GM10248 (cell line): ENCODE measurements around the gene AKAP1.
A peak's percentile ranks its signal among the peaks of the same experiment; 100 is the strongest.

Source experiments
- CTCF ChIA-PET: fragments of 300-600 bp; sonication (Branson Sonifier 250); formaldehyde crosslinking; extraction: SDS; loops from one replicate; lab custom pipeline; 2021; ENCODE audit warnings: antibody characterized with exemption; lab: Yijun Ruan, JAX
- POLR2A ChIA-PET: fragments of 350-650 bp; sonication (Branson Sonifier 250); formaldehyde crosslinking; extraction: SDS; loops from one replicate; lab custom pipeline; 2020; ENCODE audit warnings: antibody characterized with exemption; lab: Yijun Ruan, JAX
- DNase-seq: peaks from one replicate; pipeline ENCODE4 v3.0.0; 2012; ENCODE audit errors: extremely low spot score
- TF ChIP-seq, protein P1 (sequence below): IDR thresholded peaks from 2 replicates; pipeline ENCODE4 v1.5.1; 2012; ENCODE audit warnings: mild to moderate bottlenecking, low read depth; ENCODE audit errors: extremely low read depth, missing control alignments, control extremely low read depth

AKAP1 gene

DNA sequence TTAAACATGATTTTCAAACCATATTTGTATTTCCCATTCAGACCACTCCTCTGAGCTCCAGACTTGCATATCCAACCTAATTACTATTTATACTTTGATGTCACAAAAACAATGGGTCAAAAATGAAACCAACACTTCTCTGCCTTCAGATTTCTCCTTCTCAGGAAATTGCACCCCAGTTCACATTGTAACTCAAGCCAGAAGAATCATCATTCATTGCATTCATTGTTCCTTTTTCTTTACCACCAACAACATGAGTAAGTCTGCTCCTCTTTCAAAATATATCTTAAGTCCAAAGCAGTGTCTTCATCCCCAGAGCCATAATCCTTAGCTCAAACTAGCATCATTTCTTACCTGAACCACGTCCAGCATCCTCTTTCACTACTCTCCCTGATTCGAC lies 2.6 kb upstream of the AKAP1 start:
- no peak for DNase-seq
- ChIA-PET CTCF (interaction anchor here (1.0 to 1.4 kb wide), 3 partner anchors 32 to 665 kb away, joined by 3 read pairs; no protein-coding TSS in a partner anchor), POLR2A (interaction anchor here (0.6 kb wide), 1 partner anchor 1000 kb away, joined by 4 read pairs; no protein-coding TSS in a partner anchor)
- TF ChIP-seq, protein P1, sequence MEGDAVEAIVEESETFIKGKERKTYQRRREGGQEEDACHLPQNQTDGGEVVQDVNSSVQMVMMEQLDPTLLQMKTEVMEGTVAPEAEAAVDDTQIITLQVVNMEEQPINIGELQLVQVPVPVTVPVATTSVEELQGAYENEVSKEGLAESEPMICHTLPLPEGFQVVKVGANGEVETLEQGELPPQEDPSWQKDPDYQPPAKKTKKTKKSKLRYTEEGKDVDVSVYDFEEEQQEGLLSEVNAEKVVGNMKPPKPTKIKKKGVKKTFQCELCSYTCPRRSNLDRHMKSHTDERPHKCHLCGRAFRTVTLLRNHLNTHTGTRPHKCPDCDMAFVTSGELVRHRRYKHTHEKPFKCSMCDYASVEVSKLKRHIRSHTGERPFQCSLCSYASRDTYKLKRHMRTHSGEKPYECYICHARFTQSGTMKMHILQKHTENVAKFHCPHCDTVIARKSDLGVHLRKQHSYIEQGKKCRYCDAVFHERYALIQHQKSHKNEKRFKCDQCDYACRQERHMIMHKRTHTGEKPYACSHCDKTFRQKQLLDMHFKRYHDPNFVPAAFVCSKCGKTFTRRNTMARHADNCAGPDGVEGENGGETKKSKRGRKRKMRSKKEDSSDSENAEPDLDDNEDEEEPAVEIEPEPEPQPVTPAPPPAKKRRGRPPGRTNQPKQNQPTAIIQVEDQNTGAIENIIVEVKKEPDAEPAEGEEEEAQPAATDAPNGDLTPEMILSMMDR, result no peak

DNA sequence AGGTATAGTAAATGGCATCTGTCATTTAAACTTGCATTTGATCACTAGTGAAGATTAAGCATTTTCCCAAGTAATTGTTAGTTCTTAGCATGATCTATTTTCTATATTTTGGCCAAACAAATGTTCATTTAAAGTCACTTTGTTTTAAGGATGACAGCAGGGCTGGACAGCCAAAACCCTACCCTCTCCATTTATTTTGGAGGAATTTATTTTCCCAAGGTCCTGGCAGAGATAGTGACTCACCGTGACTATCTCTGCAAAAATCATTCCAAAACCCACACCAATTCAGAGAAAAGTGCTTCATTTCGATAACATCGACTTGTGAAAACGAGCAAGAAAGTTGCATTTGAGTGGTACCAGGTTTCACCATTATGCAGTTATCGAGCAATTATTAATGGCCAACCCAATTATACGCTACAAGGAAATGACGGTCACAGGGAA lies 665 bp upstream of the AKAP1 start:
- ChIA-PET POLR2A (interaction anchor here (0.5 kb wide), 1 partner anchor 173 kb away, joined by 5 read pairs; no protein-coding TSS in a partner anchor), CTCF (interaction anchor here (0.7 to 2.0 kb wide), 9 partner anchors 12 to 814 kb away, joined by 3 to 8 read pairs (median 4); no protein-coding TSS in a partner anchor)
- no peak for DNase-seq
- TF ChIP-seq, protein P1, result no peak

DNA sequence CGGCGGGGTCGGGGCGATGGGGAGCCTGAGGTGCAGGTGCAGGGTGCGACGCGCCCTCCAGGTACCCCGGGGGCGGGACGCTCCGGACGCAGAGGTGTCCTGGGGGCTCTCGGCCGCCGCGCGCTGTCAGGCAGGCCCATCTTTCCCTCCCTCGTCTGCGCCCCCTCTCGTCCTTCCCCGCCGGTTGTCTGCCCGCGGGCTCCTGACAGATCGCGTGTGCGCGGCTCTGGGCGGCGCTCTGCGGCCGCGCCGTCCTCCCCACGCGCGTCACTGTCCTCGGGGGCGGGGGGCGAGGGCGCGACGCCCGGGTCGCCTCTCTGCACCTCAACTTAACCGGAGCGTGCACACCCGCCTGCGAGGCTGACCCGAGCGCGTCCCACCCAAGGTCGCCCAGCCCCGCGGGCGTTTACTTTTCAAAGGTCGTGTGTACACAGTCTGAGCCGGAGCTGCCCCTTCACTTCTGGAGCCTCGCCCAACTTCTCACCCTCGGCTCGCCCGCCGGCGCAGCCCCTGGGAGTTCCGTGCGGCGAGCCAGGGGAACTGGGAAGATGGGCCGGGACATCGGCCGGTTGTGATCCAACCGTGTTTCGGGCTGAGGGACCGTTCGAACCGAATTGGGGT lies 512 bp downstream of the AKAP1 start:
- TF ChIP-seq, protein P1, result peak; percentile 53
- POLR2A ChIA-PET, result no interaction called here
- peak; percentile 73 for DNase-seq
- CTCF ChIA-PET, result interaction anchor here (1.2 to 2.0 kb wide), 9 partner anchors 12 to 813 kb away, joined by 3 to 8 read pairs (median 4); no protein-coding TSS in a partner anchor

DNA sequence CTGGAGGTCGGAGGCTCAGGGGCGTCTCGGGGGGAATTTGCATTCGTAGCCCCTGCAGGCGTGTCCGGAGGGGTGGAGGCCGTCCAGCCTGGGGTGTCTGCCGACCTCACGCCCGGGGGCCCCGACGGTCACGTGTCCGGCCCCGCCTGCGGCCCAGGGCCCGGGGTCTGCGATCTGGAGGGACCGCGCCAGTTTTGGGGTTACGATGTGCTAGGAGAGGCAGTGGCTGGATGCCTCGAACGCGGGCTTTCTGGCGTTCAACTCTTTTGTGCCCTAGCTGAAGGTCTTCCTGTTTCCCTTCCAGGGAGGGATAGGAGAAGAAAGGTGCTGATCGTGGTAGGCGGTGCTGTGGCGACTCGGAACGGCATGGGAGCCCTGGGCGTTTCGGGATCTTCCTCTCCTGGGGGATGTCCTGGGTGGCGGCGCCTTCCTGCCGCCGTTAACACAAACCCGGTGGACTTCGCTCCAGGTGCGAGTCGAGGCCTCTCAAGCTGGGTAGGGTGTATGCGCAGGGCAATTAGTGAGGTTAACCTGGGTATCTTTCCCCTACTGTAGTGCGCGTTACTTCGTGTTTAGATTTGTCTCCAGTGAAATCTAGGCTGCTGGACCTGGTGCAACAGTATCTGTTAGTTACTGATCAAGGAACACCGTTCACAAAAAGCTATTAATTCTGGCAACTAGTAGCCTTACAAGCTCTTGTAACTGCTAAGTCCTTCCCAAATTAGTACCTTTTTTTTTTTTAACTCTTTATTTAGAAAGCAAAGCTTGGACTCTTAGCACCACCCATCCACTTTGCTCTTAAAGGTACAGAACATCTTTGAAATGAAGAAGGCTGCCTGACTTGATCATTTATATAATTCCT lies 1.3 kb downstream of the AKAP1 start:
- peak; percentile 26 for DNase-seq
- ChIA-PET POLR2A (no interaction called here), CTCF (interaction anchor here (1.0 to 2.0 kb wide), 7 partner anchors 12 to 813 kb away, joined by 3 to 7 read pairs (median 3); no protein-coding TSS in a partner anchor)

DNA sequence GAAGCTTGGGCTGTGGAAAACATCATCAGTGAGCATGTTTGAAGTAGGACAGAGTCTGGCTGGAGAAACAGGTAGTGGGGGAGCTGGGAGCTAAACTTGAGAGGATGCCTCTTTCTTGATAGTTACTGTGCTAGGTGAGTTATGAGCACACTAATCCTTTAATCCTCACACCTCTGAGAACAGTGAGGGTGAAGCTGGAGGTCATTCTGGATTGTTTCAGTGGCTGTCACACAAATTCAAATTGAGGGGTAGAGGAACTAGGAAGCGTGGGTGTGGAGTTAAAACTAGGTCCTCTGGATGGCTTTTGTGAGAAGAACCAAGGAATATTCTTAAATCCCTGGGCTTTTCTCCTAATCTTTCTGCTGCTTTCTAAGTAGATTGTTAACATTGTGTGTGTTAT lies 3.3 kb downstream of the AKAP1 start:
- DNase-seq, result no peak
- ChIA-PET CTCF (interaction anchor here (0.8 to 2.9 kb wide), 11 partner anchors 8 to 745 kb away, joined by 3 to 8 read pairs (median 4); partner anchors contain the start of gene SCPEP1), POLR2A (no interaction called here)
- TF ChIP-seq, protein P1, result no peak

More for the DNA sequence above, 1.3 kb downstream of the AKAP1 start:
- TF ChIP-seq, protein P1, result no peak

DNA sequence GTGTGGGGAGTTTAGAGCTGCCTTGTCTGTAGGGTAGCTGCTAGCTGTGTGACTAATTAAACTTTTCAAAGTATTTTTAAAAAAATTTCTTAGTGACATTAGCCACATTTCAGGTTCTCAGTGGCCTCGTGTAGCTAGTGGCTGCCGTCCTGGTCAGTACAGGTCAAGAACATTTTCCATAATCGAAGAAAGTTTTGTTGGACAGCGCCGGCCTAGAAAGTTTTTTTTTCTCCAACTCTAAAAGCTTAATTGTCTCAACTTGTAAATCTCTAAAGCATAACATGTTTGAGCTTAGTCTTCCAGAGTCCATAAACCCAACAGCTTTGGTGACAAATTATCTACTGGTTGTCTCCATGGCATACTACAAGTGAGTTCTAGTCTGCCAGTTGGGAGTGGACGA lies 4.3 kb downstream of the AKAP1 start:
- no peak for DNase-seq
- ChIA-PET CTCF (interaction anchor here (1.1 to 2.9 kb wide), 3 partner anchors 154 to 744 kb away, joined by 3 to 8 read pairs (median 7); no protein-coding TSS in a partner anchor), POLR2A (no interaction called here)
- TF ChIP-seq, protein P1, result no peak
